Pancreas (tissue), 10 donors: Measurements from ENCODE around the gene CRIP1. TPM values are rescaled to one million over a fixed set of nuclear protein-coding genes. Genes with fewer than 3 reads are reported as not detected.

ENCODE experiments used
- ATAC-seq, 4 donors: fragments of 200-7000 bp; cut with Tn5 transposase; one replicate each; pipeline versions ENCODE4 v1.8.0 to v1.9.1; 2020; ENCODE audit warnings: mild to moderate bottlenecking in 4 of 4, moderate library complexity in 4 of 4
- DNase-seq, 6 donors: peaks; one replicate each; pipeline ENCODE4 v3.0.0-alpha.2; 2020
- FAIRE-seq: peaks from 2 replicates; lab custom pipeline; 2012; peaks lifted over from hg19 to GRCh38; lab: Jason Lieb, UNC
- H3K27ac ChIP-seq, 4 donors: fragments of 200-600 bp; sonication (generic); 1 replicate in 3 of 4; 2 replicates in 1 of 4; pipeline versions ENCODE4 v1.5.0 to v1.8.0; 2020
- H3K27me3 ChIP-seq, 4 donors: fragments of 200-600 bp; one replicate each; pipeline ENCODE4 v1.8.0; 2021
- H3K36me3 ChIP-seq, 3 donors: fragments of 200-600 bp; sonication (generic) in 1 of 3; one replicate each; pipeline versions ENCODE4 v1.5.0 to v1.8.0; 2020 to 2021
- H3K4me1 ChIP-seq, 3 donors: fragments of 200-600 bp; one replicate each; pipeline ENCODE4 v1.8.0; 2021
- H3K4me3 ChIP-seq, 4 donors: fragments of 200-600 bp; sonication (generic) in 2 of 4; one replicate each; pipeline versions ENCODE4 v1.5.0 to v1.8.0; 2020 to 2021
- H3K9me3 ChIP-seq, 4 donors: fragments of 200-600 bp; one replicate each; pipeline ENCODE4 v1.8.0; 2021
- CTCF ChIP-seq, 4 donors: fragments of 200-600 bp; sonication (generic) in 3 of 4; IDR thresholded peaks; one replicate each; pipeline versions ENCODE4 v1.5.0 to v1.8.0; 2021; ENCODE audit warnings: antibody characterized with exemption in 4 of 4
- WGBS, 2 donors: extraction: QIAGEN DNeasy Blood & Tissue Kit; methylation state at CpG; one replicate each; pipeline ENCODE4 v1.1.7; 2013; 5-methylcytosine and 5-hydroxymethylcytosine counted together
- intact Hi-C, 3 donors: fragments of 100-400 bp; cut with DNase I; formaldehyde crosslinking; loops; one replicate each; pipeline versions ENCODE4 v1.11.1 to v1.14.2; 2022
- polyA plus RNA-seq, 2 donors: library from polyadenylated mRNA; stranded (reverse); fragments of 200-250 nt; gene quantifications; one replicate each; pipeline ENCODE4 v1.2.3, GENCODE V29; 2013
- total RNA-seq, 6 donors: library from RNA; stranded (reverse); fragmentation: NEBNext Ultra II Directional in 4 of 6; extraction: Animal tissue kit (Norgen Biotek cat#: 25700) in 4 of 6; gene quantifications; one replicate each; pipeline versions ENCODE4 v1.2.1 to v1.2.4, GENCODE V29; 2021 to 2023
- donor health status: healthy with polysubstance abuse.
- donor health status: DM: no; HTN: no; CAD: no; lungs with moderate emphysema.
- donor health status: DM: no; HTN: no; CAD: no.
- donor health status: control.
- donor health status: control.
- donor health status: Bipolar disorder and iron deficiency.
- donor health status: DM: yes; HTN: yes; CAD: no.
- donor health status: DM: no; HTN: no; CAD: no.
- donor health status: DM: no; HTN: no; CAD: no.
- donor health status: DM: yes; HTN: yes; CAD: no.

The CRIP1 gene
- total and polyA plus RNA-seq, 8 donors = 2.4 to 71.0 (median 9.3) TPM

GRCh38 chr14:105503296-105503640, 16.6 kb downstream of the CRIP1 start:
- intact Hi-C loops = no loop called here

DNA sequence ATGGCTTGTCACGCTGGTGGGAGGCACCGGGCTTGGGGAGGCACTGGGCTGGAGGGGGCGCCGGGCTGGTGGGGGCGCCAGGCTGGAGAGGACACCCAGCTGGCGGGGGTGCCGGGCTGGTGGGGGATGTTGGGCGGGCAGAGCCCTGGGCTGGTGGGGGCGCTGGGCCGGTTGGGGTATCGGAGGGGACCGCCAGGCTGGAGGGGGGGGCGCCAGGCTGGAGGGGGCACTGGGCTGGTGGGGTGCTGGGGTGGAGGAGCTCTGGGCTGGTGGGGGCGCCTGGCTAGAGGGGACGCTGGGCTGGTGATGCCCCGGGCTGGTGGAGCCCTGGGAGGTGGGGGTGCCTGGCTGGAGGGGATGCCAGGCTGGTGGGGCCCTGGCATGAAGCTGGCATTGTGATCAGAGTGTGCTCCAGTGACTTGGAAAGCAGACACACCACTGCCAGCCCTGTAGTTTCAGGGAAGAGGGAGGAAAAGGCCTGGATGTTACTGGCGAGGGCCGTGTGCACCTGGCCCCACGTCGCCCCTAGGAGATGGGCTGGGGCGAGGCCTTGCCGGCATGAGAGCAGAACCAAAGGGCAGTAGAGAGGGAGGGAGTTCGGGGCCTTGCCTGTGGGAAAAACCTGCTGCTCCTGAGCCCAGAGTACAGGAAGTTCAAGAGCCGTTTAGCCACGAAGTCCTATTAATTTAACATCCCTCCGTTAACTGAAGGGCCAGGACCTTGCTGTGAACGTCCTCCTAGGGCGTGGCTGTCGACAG, 17.4 kb downstream of the CRIP1 start:
- 65 to 83% methylated on average over 28 to 29 of the region's 29 CpGs for WGBS, 2 donors
- DNase-seq (peak in 1 of 6 donors; percentile 68), ATAC-seq (no peak), FAIRE-seq (no peak)
- Histone ChIP-seq H3K36me3 (no peaks in the 10 kb centered on the region), H3K4me1 (no peaks in the 10 kb centered on the region), H3K27ac (no peak overlapping the region), H3K27me3 (no peaks in the 10 kb centered on the region), H3K4me3 (no peak overlapping the region), H3K9me3 (no peaks in the 10 kb centered on the region)
- intact Hi-C loops = no loop called here
- no peak for TF ChIP-seq CTCF (IDR thresholded peaks at IDR 0.05)

More at GRCh38 chr14:105503296-105503640, 16.6 kb downstream of the CRIP1 start:
- DNase-seq (peak in 1 of 6 donors; percentile 51), ATAC-seq (no peak), FAIRE-seq (no peak)
- Histone ChIP-seq H3K27me3 (no peaks in the 10 kb centered on the region), H3K4me3 (no peak overlapping the region), H3K4me1 (no peaks in the 10 kb centered on the region), H3K27ac (no peak overlapping the region), H3K36me3 (no peaks in the 10 kb centered on the region), H3K9me3 (no peaks in the 10 kb centered on the region)
- 76 to 93% methylated on average over 7 of the region's 7 CpGs for WGBS, 2 donors
- TF ChIP-seq CTCF (IDR thresholded peaks at IDR 0.05) = no peak

DNA sequence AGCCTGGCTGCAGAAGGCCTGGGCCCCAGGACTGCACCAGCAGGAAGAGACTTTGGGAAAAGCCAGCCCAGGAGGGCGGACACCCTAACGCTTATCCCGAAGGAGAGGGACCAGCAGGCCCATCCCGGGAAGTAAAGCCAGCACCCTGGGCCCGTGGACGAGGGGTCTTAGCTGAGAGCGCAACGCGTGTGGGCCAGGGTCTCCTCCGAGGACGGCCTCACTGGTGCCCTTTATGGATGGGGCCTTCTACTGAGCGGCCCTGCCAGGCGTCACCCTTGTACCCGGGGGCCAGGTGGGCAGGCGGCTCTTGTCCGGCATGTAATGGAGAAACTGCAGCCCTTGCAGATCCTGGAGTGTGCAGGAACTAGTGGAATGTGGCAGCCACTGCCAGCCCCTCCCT, 18.4 kb downstream of the CRIP1 start:
- no peak for TF ChIP-seq CTCF (IDR thresholded peaks at IDR 0.05)
- WGBS, 2 donors = 81 to 83% methylated on average over 16 of the region's 16 CpGs
- Histone ChIP-seq H3K9me3 (no peaks in the 10 kb centered on the region), H3K27ac (no peak overlapping the region), H3K36me3 (no peaks in the 10 kb centered on the region), H3K4me1 (no peaks in the 10 kb centered on the region), H3K27me3 (no peaks in the 10 kb centered on the region), H3K4me3 (no peak overlapping the region)
- no peak for FAIRE-seq
- peak in 1 of 6 donors; percentile 51 for DNase-seq
- intact Hi-C loops = no loop called here
- ATAC-seq = no peak

- Histone ChIP-seq H3K27ac (no peak overlapping the region), H3K27me3 (no peaks in the 10 kb centered on the region), H3K36me3 (no peaks in the 10 kb centered on the region), H3K4me1 (no peaks in the 10 kb centered on the region), H3K4me3 (no peak overlapping the region), H3K9me3 (no peaks in the 10 kb centered on the region)
- intact Hi-C loops = no loop called here
- FAIRE-seq (no peak), DNase-seq (peak in 1 of 6 donors; percentile 24), ATAC-seq (no peak)
- 57 to 61% methylated on average over 17 of the region's 17 CpGs for WGBS, 2 donors
- TF ChIP-seq CTCF (IDR thresholded peaks at IDR 0.05) = no peak
Observed at GRCh38 chr14:105507247-105507646, 20.6 kb downstream of the CRIP1 start.

GRCh38 chr14:105508069-105508468, 21.4 kb downstream of the CRIP1 start:
- intact Hi-C loops = no loop called here

More at GRCh38 chr14:105508069-105508468, 21.4 kb downstream of the CRIP1 start:
- H3K9me3 ChIP-seq = no peaks in the 10 kb centered on the region
- ATAC-seq = no peak
- FAIRE-seq = no peak
- H3K27ac ChIP-seq = no peak overlapping the region
- peak in 1 of 6 donors; percentile 21 for DNase-seq
- H3K4me3 ChIP-seq = no peak overlapping the region
- WGBS, 2 donors = 48 to 78% methylated on average over 16 of the region's 16 CpGs
- no peaks in the 10 kb centered on the region for H3K27me3 ChIP-seq
- H3K36me3 ChIP-seq = no peaks in the 10 kb centered on the region
- TF ChIP-seq CTCF (IDR thresholded peaks at IDR 0.05) = no peak
- H3K4me1 ChIP-seq = no peaks in the 10 kb centered on the region
